PC-9 (cell line): Measurements from ENCODE around the gene RAB24. TPM values are rescaled to one million over a fixed set of nuclear protein-coding genes. Genes with fewer than 3 reads are reported as not detected.
"Not testable (repeated sequence)": the region's sequence is repeated elsewhere in the genome, so short reads cannot be mapped to it uniquely, and the experiment has no call there.

Experiments used
- BruUV-seq: library from RNA; stranded (reverse); fragments of 400-500 nt; replicated peaks from 2 replicates; lab custom pipeline; 2021; lab: Mats Ljungman, UMichigan
- CTCF ChIA-PET: fragments of 300-600 bp; sonication (Branson Sonifier 250); formaldehyde crosslinking; loops from one replicate; lab custom pipeline; 2022; ENCODE audit warnings: antibody characterized with exemption; lab: Charles Lee
- POLR2A ChIA-PET: fragments of 300-600 bp; sonication (Branson Sonifier 250); formaldehyde crosslinking; loops from one replicate; lab custom pipeline; 2022; ENCODE audit warnings: antibody characterized with exemption; ENCODE audit not compliant: unreplicated experiment; lab: Charles Lee
- DNase-seq, 2 experiments: peaks; one replicate each; pipeline versions ENCODE4 v3.0.0 to v3.0.0-alpha.2; 2015 to 2022; ENCODE audit warnings: mixed read lengths in 1 of 2
- H2AFZ ChIP-seq: fragments of 200-600 bp; sonication (generic); 2 replicates; pipeline ENCODE4 v1.8.1; 2017; ENCODE audit warnings: antibody characterized with exemption
- H3F3A ChIP-seq: fragments of 200-600 bp; sonication (generic); 2 replicates; pipeline ENCODE4 v1.8.1; 2017; ENCODE audit warnings: antibody characterized with exemption, mild to moderate bottlenecking, low read depth; ENCODE audit not compliant: insufficient read depth
- H3K27ac ChIP-seq: fragments of 200-600 bp; sonication (generic); 2 replicates; pipeline ENCODE4 v1.6.1; 2016; ENCODE audit warnings: mixed run types
- H3K27me3 ChIP-seq: fragments of 200-600 bp; sonication (generic); 2 replicates; pipeline ENCODE4 v1.6.1; 2016; ENCODE audit warnings: low read depth, mixed run types; ENCODE audit not compliant: insufficient read depth
- H3K36me3 ChIP-seq: fragments of 200-600 bp; sonication (generic); 2 replicates; pipeline ENCODE4 v1.6.1; 2016; ENCODE audit warnings: low read depth, mixed run types
- H3K4me1 ChIP-seq: fragments of 200-600 bp; sonication (generic); replicated peaks from 2 replicates; pipeline ENCODE4 v1.6.1; 2016; ENCODE audit warnings: mixed run types; ENCODE audit not compliant: insufficient read depth
- H3K4me2 ChIP-seq: fragments of 200-600 bp; sonication (generic); 2 replicates; pipeline ENCODE4 v1.6.1; 2017; ENCODE audit warnings: mixed run types
- H3K4me3 ChIP-seq: fragments of 200-600 bp; sonication (generic); 2 replicates; pipeline ENCODE4 v1.6.1; 2016; ENCODE audit warnings: mixed run types
- H3K79me2 ChIP-seq: fragments of 200-600 bp; sonication (generic); 2 replicates; pipeline ENCODE4 v1.6.1; 2017; ENCODE audit warnings: low read depth, mixed run types
- H3K9me2 ChIP-seq: fragments of 200-600 bp; sonication (generic); 2 replicates; pipeline ENCODE4 v1.8.1; 2017; ENCODE audit warnings: mild to moderate bottlenecking; ENCODE audit not compliant: insufficient read depth
- H3K9me3 ChIP-seq: fragments of 200-600 bp; sonication (generic); 2 replicates; pipeline ENCODE4 v1.8.1; 2016; ENCODE audit warnings: low read depth; ENCODE audit not compliant: insufficient read depth
- H4K20me1 ChIP-seq: fragments of 200-600 bp; sonication (generic); 2 replicates; pipeline ENCODE4 v1.8.1; 2017; ENCODE audit not compliant: insufficient read depth
- EZH2 ChIP-seq: fragments of 200-600 bp; sonication (generic); IDR thresholded peaks from 2 replicates; pipeline ENCODE4 v1.8.0; 2017; ENCODE audit warnings: antibody characterized with exemption, low read depth
- intact Hi-C: fragments of 100-400 bp; cut with micrococcal nuclease; formaldehyde crosslinking; loops from one replicate; pipeline ENCODE4 v1.10.0; 2022; ENCODE audit not compliant: unreplicated experiment
- total RNA-seq: library from RNA; stranded (reverse); gene quantifications from 2 replicates; pipeline ENCODE4 v1.2.3, GENCODE V29; 2021
- TF ChIP-seq, protein P1 (sequence below): fragments of 200-600 bp; sonication (generic); conservative IDR thresholded peaks from 2 replicates; pipeline ENCODE4 v1.6.1; 2017; ENCODE audit warnings: mixed run types, antibody characterized with exemption, mild to moderate bottlenecking, moderate library complexity

RAB24 gene
- total RNA-seq, 1 experiment from 2014 or later, result 16.9 TPM

DNA sequence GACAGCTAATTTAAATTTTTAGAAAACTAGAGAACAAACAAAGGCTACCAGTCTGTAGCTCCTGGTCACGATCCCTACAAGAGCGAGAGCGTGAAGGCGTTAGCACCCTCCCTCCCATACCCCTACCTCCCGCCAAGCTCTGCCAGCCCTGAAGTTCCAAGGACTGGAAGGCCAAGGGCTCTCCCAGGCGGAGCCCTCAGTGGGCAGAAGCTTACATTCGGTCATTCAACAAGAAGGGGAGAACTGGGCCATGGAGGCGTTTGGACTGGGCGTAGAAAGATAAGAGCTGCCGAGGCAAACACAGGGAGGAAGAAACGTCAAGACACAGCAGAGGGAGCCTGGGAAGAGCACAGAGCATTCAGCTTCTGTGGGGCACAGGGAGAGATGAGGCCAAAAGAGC, 5.2 kb upstream of the RAB24 start:
- Histone ChIP-seq H3K79me2 (peaks cover 24% of the 10 kb centered on the region), H3K27me3 (no peaks in the 10 kb centered on the region), H3K4me3 (no peak overlapping the region), H3K9me3 (no peaks in the 10 kb centered on the region), H4K20me1 (peaks cover 16% of the 10 kb centered on the region), H3F3A (peaks cover 45% of the 10 kb centered on the region; the same call in 1 of the 2 replicates), H3K4me1 (peaks cover 20% of the 10 kb centered on the region), H3K27ac (no peak overlapping the region), H3K36me3 (peaks cover 3% of the 10 kb centered on the region; the same call in 1 of the 2 replicates), H3K4me2 (no peak overlapping the region), H3K9me2 (no peaks in the 10 kb centered on the region), H2AFZ (no peak overlapping the region)
- TF ChIP-seq, protein P1, sequence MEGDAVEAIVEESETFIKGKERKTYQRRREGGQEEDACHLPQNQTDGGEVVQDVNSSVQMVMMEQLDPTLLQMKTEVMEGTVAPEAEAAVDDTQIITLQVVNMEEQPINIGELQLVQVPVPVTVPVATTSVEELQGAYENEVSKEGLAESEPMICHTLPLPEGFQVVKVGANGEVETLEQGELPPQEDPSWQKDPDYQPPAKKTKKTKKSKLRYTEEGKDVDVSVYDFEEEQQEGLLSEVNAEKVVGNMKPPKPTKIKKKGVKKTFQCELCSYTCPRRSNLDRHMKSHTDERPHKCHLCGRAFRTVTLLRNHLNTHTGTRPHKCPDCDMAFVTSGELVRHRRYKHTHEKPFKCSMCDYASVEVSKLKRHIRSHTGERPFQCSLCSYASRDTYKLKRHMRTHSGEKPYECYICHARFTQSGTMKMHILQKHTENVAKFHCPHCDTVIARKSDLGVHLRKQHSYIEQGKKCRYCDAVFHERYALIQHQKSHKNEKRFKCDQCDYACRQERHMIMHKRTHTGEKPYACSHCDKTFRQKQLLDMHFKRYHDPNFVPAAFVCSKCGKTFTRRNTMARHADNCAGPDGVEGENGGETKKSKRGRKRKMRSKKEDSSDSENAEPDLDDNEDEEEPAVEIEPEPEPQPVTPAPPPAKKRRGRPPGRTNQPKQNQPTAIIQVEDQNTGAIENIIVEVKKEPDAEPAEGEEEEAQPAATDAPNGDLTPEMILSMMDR, result no peak
- TF ChIP-seq EZH2, result no peak
- intact Hi-C loops, result no loop called here
- ChIA-PET POLR2A (interaction anchor here (0.6 kb wide), 1 partner anchor 43 kb away, joined by 8 read pairs; the partner anchor contains the start of gene LMAN2), CTCF (interaction anchor here (0.6 to 1.5 kb wide), 3 partner anchors 62 to 642 kb away, joined by 4 to 7 read pairs (median 6); no protein-coding TSS in a partner anchor)
- no peak for DNase-seq
- no TSS peak for BruUV-seq

GRCh38 chr5:177307544-177308363, 4.2 kb upstream of the RAB24 start:
- H3K9me3 ChIP-seq, result no peaks in the 10 kb centered on the region
- H3K27me3 ChIP-seq, result no peaks in the 10 kb centered on the region
- intact Hi-C loops, result no loop called here
- no peak overlapping the region for H3K4me2 ChIP-seq
- H3K4me1 ChIP-seq, result peaks cover 16% of the 10 kb centered on the region
- TF ChIP-seq, protein P1, result no peak
- TF ChIP-seq EZH2, result no peak
- peaks cover 3% of the 10 kb centered on the region; the same call in 1 of the 2 replicates for H3K36me3 ChIP-seq
- DNase-seq, result no peak
- no peak overlapping the region for H3K4me3 ChIP-seq
- peaks cover 36% of the 10 kb centered on the region for H3F3A ChIP-seq
- ChIA-PET CTCF (interaction anchor here (0.9 kb wide), 1 partner anchor 222 kb away, joined by 6 read pairs; no protein-coding TSS in a partner anchor), POLR2A (interaction anchor here (0.6 kb wide), 1 partner anchor 44 kb away, joined by 8 read pairs; the partner anchor contains the start of gene LMAN2)
- no peaks in the 10 kb centered on the region for H3K9me2 ChIP-seq
- H4K20me1 ChIP-seq, result peaks cover 10% of the 10 kb centered on the region
- peaks cover 25% of the 10 kb centered on the region for H3K79me2 ChIP-seq
- no TSS peak for BruUV-seq
- no peak overlapping the region for H3K27ac ChIP-seq
- H2AFZ ChIP-seq, result no peak overlapping the region

- CTCF ChIA-PET, result no interaction called here
- Histone ChIP-seq H2AFZ (no peak overlapping the region), H3K4me3 (no peak overlapping the region), H3K27me3 (no peaks in the 10 kb centered on the region), H3K9me3 (no peaks in the 10 kb centered on the region), H3K79me2 (peaks cover 25% of the 10 kb centered on the region), H3K27ac (no peak overlapping the region), H4K20me1 (peaks cover 10% of the 10 kb centered on the region), H3K4me2 (no peak overlapping the region), H3K9me2 (no peaks in the 10 kb centered on the region), H3F3A (peaks cover 40% of the 10 kb centered on the region), H3K36me3 (peaks cover 3% of the 10 kb centered on the region; the same call in 1 of the 2 replicates), H3K4me1 (peaks cover 21% of the 10 kb centered on the region)
- DNase-seq, result no peak
- POLR2A ChIA-PET, result no interaction called here
- intact Hi-C loops, result no loop called here
- no TSS peak for BruUV-seq
- TF ChIP-seq EZH2, result no peak
- TF ChIP-seq, protein P1, result no peak
Measured at GRCh38 chr5:177306674-177307543, 3.4 kb upstream of the RAB24 start.

DNA sequence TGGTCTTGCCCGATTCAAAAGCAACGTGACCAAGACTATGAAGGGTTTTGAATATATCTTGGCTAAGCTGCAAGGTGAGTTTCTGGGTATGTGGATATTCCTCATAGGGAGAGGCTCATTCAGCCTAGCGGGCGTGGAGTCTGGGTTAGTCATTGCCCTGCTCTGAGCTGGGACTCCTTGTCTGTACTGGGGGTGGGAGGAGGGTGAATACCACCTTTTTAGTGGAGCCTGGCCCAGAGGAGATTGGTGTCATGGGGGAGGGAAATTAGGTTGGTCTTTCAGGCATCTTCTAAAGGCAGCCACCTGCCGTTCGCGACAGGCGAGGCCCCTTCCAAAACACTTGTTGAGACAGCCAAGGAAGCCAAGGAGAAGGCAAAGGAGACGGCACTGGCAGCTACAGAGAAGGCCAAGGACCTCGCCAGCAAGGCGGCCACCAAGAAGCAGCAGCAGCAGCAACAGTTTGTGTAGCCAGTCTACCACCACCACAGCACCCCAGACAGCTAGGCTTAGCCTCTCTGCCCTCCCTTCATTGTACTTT, 2.7 kb upstream of the RAB24 start:
- peaks cover 45% of the 10 kb centered on the region for H3F3A ChIP-seq

More for the DNA sequence above, 2.7 kb upstream of the RAB24 start:
- H3K9me3 ChIP-seq, H2AFZ ChIP-seq, H3K9me2 ChIP-seq, DNase-seq, H3K27ac ChIP-seq, BruUV-seq, H3K36me3 ChIP-seq, intact Hi-C loops, H3K4me3 ChIP-seq, H3K4me2 ChIP-seq, H3K27me3 ChIP-seq: not testable (repeated sequence)
- POLR2A ChIA-PET, result interaction anchor here (0.6 kb wide), 1 partner anchor 157 kb away, joined by 3 read pairs; no protein-coding TSS in a partner anchor
- H4K20me1 ChIP-seq, result peaks cover 13% of the 10 kb centered on the region
- CTCF ChIA-PET, result interaction anchor here (0.7 kb wide), 1 partner anchor 768 kb away, joined by 3 read pairs; no protein-coding TSS in a partner anchor
- H3K79me2 ChIP-seq, result peaks cover 25% of the 10 kb centered on the region
- peaks cover 28% of the 10 kb centered on the region for H3K4me1 ChIP-seq
